SH-SY5Y (cell line): ENCODE measurements around the gene XKR3.

Source experiments
- GATA2 ChIP-seq: IDR thresholded peaks from 2 replicates; pipeline ENCODE4 v1.6.1; 2011; ENCODE audit warnings: mild to moderate bottlenecking, low read depth, low read length
- GATA3 ChIP-seq: IDR thresholded peaks from 2 replicates; pipeline ENCODE4 v1.6.1; 2011; ENCODE audit warnings: low read depth, mild to moderate bottlenecking, low read length, moderate library complexity

DNA sequence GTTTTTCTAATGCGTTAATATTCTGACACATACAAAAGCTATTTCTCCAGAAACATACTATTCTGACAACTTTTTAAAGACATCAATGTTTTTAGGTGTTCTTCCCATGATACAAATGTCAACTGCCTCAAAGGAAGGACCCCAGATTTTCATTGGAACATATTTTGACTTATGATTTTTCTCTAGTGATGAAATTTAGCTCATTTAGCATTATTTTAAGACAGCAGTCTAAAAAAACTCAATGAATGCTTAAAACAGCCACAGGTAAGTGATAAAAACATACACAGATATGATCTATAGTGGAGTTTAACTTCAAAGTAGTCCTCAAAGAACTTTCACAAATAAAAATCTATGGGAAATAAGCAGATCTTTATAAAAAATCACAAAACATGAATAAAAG lies 24.9 kb downstream of the XKR3 start:
- TF ChIP-seq GATA2 = no peak
- TF ChIP-seq GATA3 = no peak
